GM21447 (cell line): ENCODE results near the gene POLA1.
"Not testable (repeated sequence)": the region's sequence is repeated elsewhere in the genome, so short reads cannot be mapped to it uniquely, and the experiment has no call there.

Experiments used
- ATAC-seq: cut with Tn5 transposase; IDR thresholded peaks from one replicate; pipeline ENCODE4 v1.9.1; 2021; ENCODE audit not compliant: unreplicated experiment

Gene POLA1, protein sequence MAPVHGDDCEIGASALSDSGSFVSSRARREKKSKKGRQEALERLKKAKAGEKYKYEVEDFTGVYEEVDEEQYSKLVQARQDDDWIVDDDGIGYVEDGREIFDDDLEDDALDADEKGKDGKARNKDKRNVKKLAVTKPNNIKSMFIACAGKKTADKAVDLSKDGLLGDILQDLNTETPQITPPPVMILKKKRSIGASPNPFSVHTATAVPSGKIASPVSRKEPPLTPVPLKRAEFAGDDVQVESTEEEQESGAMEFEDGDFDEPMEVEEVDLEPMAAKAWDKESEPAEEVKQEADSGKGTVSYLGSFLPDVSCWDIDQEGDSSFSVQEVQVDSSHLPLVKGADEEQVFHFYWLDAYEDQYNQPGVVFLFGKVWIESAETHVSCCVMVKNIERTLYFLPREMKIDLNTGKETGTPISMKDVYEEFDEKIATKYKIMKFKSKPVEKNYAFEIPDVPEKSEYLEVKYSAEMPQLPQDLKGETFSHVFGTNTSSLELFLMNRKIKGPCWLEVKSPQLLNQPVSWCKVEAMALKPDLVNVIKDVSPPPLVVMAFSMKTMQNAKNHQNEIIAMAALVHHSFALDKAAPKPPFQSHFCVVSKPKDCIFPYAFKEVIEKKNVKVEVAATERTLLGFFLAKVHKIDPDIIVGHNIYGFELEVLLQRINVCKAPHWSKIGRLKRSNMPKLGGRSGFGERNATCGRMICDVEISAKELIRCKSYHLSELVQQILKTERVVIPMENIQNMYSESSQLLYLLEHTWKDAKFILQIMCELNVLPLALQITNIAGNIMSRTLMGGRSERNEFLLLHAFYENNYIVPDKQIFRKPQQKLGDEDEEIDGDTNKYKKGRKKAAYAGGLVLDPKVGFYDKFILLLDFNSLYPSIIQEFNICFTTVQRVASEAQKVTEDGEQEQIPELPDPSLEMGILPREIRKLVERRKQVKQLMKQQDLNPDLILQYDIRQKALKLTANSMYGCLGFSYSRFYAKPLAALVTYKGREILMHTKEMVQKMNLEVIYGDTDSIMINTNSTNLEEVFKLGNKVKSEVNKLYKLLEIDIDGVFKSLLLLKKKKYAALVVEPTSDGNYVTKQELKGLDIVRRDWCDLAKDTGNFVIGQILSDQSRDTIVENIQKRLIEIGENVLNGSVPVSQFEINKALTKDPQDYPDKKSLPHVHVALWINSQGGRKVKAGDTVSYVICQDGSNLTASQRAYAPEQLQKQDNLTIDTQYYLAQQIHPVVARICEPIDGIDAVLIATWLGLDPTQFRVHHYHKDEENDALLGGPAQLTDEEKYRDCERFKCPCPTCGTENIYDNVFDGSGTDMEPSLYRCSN (N-terminal part only)

DNA sequence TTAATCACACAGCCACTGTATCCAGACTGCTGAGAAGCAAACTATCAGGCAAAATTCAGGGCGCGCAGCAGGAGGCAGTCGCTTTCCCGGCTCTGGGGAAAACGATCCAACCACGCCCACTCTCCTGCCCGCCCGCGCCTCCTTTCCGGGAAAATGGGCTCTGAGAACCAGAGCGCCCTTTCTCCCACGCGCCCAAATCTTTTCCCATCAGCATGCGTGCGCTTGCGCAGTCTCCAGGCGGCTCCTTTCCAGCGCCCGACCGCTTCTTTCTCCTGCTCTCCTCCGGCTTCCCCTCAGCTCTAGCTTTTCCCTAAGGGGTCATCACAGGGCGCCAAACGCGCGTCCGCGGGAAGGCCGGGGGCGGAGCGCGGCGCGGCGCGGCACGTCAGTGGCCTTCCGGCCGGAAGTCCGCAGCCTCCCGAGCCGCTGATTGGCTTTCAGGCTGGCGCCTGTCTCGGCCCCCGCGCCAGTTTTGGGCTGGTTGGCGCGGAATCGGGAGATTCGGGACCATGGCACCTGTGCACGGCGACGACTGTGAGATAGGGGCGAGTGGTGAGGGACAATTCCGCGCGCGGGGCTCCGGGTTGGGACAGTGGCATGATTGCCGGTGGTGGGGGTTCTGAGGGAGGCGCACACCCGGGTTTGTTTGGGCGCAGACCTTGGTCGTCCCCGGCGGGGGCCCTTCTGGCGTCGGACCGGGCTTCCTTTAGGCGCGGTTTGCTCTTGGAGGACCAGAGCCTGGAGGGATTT, at the start of gene POLA1:
Gene POLA1 (plus strand): TSS at position 466 of the 750 bp plus-strand sequence. CDS start 44 bp downstream, at position 510.
- peak; percentile 97 for ATAC-seq

DNA sequence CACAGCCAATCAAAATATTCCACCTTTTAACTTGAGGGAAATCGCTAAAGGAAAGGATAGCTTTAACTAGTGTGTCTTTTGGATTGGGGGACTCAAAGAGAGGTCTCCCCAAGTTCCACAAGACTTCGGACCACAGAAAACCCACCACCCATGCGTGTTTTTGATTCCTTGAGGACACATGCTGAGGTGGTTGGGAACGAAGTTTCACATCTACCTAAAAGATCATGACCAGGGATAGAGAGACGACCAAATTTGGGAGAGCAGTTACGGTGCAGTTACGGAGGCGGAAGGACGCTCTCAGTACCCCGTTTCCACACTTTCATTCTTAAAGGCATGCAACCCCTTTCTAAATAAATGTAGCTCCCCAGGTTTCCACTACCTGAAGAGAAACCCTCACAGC, 47.7 kb upstream of the POLA1 start:
- ATAC-seq = no peak

DNA sequence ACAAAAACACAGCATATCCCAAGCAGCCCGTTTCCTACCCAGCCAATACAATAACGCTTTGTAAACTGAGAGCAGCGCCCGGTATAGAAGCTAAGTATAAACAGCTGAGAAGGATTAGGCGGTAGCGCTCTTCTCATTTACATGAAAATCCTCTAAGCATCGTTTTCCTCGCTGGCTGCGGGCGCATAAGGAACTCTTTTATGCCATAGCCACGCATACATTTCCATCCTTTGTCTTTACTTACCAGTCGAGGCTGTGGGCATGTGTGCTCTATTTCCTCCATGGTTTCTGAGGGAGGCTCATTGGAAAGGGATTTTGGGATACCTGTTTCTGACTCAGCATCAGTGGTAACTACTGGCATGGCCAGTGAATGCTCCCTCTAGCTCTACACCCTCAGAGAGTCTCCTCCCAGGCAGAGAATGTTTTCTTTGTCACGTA, 47.0 kb upstream of the POLA1 start:
- no peak for ATAC-seq

DNA sequence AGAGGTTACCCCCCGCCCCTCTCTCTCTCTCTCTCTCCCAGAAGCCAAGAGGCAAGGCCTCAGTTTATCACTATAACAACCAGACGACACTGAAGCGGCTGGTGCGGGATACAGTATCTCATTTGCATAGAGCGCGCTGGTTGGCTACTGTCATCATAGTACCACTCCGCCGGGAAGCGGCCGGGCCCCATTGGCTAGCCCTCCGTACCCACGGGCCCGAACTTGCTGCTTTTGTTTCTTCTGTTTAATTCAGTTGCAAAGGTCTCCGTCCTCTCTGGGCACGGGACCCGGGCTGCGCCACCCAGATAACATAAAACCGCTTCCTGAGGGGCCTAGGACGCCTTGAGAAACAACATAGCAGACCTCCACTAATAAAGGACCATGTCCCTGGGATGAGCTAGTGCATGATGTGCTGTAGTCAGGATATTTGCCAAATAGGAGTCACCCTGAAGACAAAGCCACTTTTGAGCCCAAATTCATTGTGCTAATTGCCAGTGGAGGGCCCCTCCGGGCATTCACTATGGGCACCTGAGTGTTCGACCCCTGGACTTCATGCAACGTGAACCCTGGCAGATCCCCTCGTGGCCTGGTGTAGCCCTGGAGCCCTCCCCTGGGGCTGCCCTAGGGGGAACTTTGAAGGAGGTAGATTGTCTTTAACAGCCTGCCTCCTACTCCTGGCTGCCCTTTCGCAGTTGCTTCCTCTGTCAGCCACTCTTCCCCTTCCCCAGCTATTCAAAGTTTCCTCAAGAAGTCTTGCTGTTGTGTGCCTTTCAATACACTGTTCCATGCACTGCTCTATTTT, 46.3 kb upstream of the POLA1 start, which contains the start of gene PCYT1B:
Gene PCYT1B (minus strand): TSS at position 91 of the 802 bp plus-strand sequence. CDS start 242 bp downstream, outside the sequence.
- ATAC-seq = peak; percentile 87

DNA sequence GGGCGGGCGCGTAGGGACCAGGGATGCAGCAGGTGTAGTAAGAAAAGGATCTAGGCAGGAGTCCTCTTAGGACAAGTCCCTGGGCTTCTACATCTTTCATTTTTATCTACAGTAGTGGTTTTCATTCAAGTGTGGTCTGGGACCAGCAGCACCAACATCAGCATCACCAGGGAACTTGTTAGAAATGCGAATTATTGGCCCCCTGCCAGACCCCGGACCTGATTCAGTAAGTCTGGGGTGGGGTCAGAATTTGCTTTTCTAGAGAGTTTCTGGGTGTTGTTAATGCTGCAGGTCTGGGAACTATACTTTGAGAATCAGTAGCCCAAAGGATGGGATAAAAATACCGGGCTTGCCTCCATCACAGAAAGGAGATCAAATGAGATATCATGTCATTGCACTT, 45.2 kb upstream of the POLA1 start:
- no peak for ATAC-seq

DNA sequence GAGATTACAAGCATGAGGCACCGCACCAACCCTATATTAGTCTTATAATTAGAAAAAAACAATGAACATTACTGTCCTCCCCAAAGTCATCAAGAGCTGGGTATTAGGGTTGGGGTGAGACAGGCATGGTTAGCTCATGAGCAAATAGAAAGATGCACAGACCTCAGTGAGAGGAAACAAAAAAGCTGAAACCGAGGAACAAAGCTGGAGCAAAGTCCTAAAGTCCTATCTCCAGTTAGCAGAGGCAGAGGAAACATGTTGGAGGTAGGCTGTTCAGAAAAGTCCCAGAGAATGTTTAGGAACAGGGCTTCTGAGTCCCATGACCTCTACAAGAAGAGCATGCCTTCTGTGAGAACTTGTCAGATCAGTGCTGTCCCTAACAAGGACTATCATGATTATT, 41.9 kb upstream of the POLA1 start:
- ATAC-seq = no peak

DNA sequence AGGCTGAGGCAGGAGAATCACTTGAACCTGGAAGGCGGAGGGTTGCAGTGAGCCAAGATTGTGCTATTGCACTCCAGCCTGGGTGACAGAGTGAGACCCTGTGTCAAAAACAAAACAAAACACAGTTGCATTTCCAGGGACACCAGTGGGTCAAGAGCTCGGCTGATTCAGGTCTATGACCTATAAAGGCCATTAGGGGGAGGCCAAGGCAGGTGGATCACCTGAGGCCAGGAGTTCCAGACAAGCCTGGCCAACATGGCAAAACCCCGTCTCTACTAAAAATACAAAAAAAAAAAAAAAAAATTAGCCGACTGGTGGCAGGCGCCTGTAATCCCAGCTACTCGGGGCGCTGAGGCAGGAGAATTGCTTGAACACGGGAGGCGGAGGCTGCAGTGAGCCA, 38.0 kb upstream of the POLA1 start:
- ATAC-seq = not testable (repeated sequence)

DNA sequence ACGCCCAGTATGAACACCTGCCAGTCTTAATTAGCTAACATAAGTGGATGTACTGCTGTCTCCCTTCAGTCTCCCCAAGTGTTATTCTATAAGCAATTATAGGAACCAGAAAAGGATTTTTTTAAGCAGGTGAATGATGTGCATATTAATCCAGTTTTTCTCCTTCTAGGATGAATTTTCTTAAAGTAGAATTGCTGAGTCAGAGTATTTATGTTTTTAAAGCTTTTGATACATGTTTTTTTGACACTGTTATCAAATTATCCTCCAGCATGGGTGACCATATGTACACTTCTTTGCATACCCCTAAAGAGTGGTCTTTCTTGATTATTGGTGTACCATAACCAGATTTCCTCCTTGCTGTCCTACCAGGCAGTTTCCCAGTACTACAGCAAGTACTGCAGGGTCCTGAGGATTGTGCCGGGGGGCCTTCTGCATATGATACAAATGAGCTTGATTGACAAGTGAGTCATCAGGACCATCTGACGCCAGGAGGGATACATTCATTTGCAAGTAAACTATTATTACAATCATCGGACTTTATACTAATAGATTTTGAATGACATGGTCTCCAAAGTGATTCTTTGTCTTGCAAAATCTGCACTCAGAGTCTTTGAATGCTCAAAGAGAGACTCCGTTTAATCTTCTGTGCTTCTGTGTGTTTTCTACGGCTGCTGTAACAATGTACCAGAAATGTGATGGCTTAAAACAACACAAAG, 35.9 kb upstream of the POLA1 start:
- ATAC-seq = no peak

DNA sequence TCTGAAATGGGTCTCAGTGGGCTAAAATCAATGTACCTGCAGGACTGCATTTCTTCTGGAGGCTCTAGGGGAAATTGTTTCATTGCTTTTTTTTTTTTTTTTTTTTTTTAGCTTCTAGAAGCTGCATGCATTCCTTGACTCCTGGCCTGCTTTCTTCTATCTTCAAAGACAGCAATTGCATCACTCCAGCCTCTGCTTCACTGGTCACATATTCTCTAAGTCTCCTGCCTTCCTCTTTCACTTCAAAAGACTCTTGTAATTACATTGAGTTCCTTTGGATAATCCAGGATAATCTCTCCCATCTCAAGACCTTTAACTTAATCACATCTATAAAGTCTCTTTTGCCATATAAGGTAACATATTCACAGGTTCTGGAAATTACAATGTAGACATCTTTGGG, 35.3 kb upstream of the POLA1 start:
- ATAC-seq = no peak

DNA sequence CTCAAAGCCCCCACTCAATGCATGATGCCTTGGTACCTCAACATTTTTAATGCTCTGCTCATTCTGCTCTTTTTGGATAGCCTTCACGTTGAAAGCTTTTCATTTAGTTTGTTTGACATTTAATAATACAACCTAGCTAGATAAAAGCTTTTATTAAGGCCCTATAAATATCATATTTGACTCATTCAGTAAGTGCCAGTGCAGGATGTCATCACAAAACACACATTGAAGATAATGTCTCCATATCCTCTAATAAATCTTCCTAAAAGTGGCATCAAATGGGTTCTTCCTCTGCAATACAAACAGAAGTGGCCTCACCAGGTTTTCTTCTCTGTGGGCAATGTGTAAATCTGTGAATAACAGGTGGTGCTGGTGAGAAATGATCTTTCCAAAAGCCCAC, 34.6 kb upstream of the POLA1 start:
- ATAC-seq = no peak

DNA sequence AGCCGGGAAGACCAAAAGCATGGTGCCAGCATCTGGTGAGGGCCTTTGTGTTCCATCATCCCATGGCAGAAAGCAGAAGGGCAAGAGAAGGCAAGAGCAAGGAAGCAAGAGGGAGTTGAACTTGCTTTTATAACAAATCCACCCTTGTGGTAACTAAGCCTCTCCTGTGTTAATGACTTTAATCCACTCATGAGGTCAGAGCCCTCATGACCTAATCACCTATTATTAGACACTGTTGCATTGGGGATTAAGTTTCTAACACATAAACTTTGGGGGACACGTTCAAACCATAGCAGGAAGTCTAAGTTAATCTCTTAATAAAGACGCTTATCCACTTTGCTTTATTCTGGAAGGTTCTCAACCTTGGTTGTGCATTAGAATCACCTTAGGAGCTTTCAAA, 34.1 kb upstream of the POLA1 start:
- ATAC-seq = no peak

DNA sequence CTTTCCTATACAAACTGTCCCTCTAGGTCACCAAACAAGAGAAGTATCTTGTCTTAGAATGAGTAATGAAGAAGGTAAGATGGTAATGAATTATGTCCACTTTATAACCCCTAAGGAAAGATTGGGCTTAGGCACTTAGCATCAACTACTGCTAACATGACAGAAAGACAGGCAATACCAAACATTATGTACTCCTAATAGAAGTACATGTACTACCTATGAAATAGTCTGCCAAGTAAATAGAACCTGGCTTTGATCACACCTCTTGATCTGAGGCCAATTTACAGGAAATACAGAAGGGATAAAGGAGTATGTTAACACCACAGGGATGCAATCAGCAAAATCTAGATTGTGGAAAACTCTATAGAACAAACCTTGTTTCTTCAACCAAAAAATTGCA, 32.4 kb upstream of the POLA1 start:
- no peak for ATAC-seq

DNA sequence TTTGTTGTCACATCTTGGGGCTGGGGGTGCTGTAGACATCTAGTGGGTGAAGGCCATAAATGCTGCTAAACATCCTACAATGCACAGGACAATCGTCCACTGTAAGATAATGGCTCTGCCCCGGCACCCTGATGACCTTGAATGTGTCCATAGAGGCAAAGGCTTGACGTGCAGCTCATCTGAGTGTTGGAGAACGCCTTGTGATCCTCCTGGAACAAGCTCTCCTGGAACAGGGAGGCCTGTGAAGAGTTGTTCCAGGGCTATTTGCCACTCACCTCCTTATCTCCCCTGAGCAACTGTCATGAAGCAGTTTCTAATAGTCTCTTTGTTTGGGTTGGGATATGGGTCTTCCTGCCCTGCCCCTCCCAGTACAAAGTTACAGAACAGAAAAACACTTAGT, 31.4 kb upstream of the POLA1 start:
- ATAC-seq = no peak

DNA sequence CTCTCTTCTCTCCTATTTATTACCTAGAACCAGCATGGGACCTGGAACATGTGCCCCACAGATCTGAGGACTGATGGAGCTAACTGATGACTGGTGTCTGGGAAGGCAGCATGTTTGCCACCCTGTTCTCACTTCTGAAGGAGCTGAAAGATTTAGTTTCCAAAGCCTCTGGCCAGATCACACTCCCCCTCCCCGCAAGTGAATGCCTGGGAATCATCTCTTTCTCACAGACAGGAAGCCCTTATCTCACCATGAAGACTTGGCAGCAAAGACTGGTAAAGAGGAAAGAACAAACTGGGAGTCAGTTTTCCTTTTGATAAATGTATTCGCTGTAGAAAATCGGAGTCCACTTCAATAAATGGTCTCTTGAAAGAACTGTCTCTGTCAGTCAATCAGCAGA, 25.6 kb upstream of the POLA1 start:
- no peak for ATAC-seq

DNA sequence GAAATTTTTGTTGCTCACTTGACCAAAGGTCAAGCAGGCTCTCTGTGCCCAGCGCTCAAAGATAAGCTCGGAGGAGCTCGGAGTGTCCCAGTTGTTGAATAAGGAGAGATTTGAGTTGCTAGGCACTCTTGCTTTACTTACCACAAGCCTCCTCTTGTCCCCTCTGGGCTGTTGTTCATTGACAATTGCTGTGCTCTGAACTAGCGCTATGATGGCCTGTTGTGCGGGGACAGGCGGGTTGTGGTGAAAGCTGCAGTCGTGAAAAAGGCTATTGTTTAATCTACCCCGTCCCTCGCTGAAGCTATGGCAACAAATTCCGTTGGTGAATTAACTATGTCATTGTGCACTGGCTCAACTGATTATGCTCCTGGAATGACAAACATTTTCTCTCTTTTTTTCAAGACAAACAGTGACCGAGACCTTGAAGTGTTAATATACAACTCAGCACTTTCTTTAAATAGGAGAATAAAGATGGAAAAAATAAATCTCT, 21.0 kb upstream of the POLA1 start:
- ATAC-seq = no peak

DNA sequence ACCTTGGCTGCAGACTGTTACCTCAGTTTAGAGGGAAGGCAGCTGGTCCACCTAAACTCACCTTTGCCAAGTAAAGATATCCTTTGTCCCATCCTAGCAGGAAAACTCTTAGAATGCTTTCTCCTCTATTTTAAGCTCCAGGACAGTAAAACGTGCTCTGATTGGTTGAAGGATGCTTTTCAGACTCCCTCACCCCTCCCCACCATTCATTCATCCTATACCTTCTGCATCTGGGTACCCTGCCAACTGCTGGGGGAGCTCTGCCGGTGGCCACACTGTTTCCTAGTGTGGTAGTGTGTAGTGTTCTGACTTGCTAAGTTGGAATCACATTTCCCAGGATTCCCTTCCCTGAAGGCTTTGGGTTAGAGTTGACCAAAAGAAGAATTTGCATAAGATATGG, 20.3 kb upstream of the POLA1 start:
- no peak for ATAC-seq

DNA sequence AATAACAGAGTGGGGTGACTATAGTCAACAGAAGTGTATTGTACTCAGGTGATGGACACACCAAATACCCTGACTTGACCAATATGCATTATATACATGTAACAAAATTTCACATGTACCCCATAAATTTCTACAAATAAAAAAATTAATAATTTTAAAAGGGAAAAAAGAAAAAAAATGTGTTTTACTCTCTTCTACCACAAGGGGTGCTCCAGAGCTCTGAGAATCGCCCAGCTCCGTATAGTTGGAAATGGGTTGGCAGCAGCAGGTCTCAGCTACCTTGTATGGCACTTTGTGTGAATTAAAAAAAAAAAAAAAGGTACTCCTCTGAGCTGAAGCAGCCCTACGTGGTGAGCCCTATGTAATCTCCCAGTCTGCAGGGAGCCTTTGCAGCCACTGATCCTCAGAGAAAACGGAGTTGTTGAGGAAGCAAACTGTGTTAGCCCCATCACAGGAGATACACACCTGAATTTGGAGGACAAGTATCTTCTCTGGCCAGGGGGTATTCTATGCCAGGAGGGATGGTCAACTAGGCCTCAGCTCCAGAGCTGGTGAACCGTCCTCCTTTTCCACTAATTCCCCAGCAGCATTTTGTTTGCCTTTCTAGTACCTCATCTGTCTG, 17.2 kb upstream of the POLA1 start:
- ATAC-seq = no peak

DNA sequence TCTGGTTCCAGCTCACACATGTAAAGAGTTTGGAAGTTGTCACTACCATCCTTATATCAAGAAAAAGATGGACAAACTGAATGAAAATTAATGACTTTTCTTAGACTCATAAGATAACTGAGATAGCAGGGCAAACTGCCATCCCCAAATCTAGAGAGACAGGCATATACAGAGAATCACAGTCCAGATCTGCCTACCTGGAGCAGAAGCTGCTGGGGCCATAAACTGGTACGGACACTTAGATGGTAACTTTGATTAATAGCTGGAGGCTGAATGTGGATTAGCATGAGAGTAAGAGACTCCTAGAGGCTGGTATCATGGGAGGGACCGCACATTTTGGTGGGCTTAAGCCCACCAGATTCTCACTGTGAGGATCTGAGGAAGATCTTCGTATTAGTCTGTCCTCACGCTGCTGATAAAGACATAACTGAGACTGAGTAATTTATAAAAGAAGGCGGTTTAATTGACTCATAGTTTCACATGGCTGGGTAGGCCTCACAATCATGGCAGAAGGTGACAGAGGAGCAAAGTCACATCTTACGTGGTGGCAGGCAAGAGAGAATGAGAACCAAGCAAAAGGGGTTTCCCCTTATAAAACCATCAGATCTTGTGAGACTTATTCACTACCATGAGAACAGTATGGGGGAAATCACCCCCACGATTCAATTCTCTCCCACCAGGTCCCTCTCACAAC, 10.8 kb upstream of the POLA1 start:
- no peak for ATAC-seq
